Hepatocyte (in vitro differentiated cells): ENCODE data around the gene KRT7.

Experiments used
- EZH2phosphoT487 ChIP-seq: fragments of 200-600 bp; sonication (generic); IDR thresholded peaks from one replicate; pipeline ENCODE4 v1.6.1; 2018; ENCODE audit warnings: antibody characterized with exemption, mild to moderate bottlenecking, low read depth, moderate library complexity; ENCODE audit not compliant: unreplicated experiment, severe bottlenecking
- TF ChIP-seq, protein P1 (sequence below): fragments of 200-600 bp; sonication (generic); IDR thresholded peaks from 2 replicates; pipeline ENCODE4 v1.5.1; 2016; ENCODE audit warnings: antibody characterized with exemption, mild to moderate bottlenecking; ENCODE audit not compliant: poor library complexity

DNA sequence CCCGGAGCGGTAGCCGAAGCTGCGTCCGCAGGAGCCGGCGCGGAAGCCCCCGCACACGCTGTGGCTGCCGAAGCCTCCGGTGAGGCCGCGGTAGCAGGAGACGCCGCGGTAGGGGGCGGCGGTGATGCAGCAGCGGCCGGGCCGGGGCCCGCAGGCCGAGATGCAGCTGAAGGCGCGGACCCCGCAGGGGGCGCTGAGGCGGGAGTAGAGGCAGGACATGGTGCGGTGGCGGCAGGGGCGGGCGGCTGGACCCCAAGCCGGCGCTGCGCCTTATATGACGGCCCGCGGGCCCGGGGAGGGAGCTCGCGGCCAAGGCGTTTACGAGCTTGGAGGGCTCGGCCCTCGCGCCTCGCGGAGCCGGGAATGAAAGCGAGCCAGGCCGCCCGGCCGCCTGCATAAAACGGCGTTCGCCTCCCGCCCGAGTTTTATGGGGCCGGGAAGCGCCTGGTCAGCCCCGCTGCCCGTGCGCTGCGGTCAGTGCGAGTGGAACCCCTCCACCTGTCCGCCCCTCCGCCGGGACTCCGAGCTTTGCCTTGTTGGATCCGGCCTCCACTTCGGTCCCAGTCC, 25.4 kb downstream of the KRT7 start:
- TF ChIP-seq, protein P1, sequence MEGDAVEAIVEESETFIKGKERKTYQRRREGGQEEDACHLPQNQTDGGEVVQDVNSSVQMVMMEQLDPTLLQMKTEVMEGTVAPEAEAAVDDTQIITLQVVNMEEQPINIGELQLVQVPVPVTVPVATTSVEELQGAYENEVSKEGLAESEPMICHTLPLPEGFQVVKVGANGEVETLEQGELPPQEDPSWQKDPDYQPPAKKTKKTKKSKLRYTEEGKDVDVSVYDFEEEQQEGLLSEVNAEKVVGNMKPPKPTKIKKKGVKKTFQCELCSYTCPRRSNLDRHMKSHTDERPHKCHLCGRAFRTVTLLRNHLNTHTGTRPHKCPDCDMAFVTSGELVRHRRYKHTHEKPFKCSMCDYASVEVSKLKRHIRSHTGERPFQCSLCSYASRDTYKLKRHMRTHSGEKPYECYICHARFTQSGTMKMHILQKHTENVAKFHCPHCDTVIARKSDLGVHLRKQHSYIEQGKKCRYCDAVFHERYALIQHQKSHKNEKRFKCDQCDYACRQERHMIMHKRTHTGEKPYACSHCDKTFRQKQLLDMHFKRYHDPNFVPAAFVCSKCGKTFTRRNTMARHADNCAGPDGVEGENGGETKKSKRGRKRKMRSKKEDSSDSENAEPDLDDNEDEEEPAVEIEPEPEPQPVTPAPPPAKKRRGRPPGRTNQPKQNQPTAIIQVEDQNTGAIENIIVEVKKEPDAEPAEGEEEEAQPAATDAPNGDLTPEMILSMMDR, result peak; percentile 7
- TF ChIP-seq EZH2phosphoT487, result no peak
